BJ (cell line): ENCODE data around the gene SLAMF1. TPM values are rescaled to one million over a fixed set of nuclear protein-coding genes. Genes with fewer than 3 reads are reported as not detected.
"Not testable (repeated sequence)": the region's sequence is repeated elsewhere in the genome, so short reads cannot be mapped to it uniquely, and the experiment has no call there.

ENCODE experiments used
- CTCF ChIA-PET: fragments of 350-600 bp; formaldehyde crosslinking; extraction: SDS; loops from one replicate; lab custom pipeline; 2021; ENCODE audit warnings: antibody characterized with exemption, inconsistent platforms; lab: Yijun Ruan, JAX
- POLR2A ChIA-PET: fragments of 300-600 bp; sonication (Branson Sonifier 250); formaldehyde crosslinking; extraction: SDS; loops from one replicate; lab custom pipeline; 2021; ENCODE audit warnings: antibody characterized with exemption; lab: Charles Lee
- DNase-seq: peaks from one replicate; pipeline ENCODE4 v3.0.0-alpha.2; 2011; ENCODE audit warnings: low read depth
- H3K27me3 ChIP-seq: 2 replicates; pipeline ENCODE4 v1.6.0; 2011; ENCODE audit warnings: low read length; ENCODE audit not compliant: control insufficient read depth, insufficient read depth
- H3K36me3 ChIP-seq: 2 replicates; pipeline ENCODE4 v1.5.1; 2011; ENCODE audit warnings: low read length; ENCODE audit not compliant: control insufficient read depth, insufficient read depth
- H3K4me3 ChIP-seq: 2 replicates; pipeline ENCODE4 v1.5.1; 2011; ENCODE audit warnings: low read depth, mild to moderate bottlenecking, control low read depth, low read length
- polyA plus RNA-seq: library from polyadenylated mRNA; depleted of rRNA; stranded (reverse); fragments of >200 nt; gene quantifications from 2 replicates; pipeline ENCODE4 v1.2.3, GENCODE V29; 2011
- TF ChIP-seq, protein P1 (sequence below): IDR thresholded peaks from 2 replicates; pipeline ENCODE4 v1.5.1; 2011; ENCODE audit warnings: low read depth, mild to moderate bottlenecking, control low read depth, inconsistent platforms, low read length, moderate library complexity; ENCODE audit not compliant: insufficient read depth

The SLAMF1 gene
- polyA plus RNA-seq, 1 experiment = not detected

- ChIA-PET POLR2A (no interaction called here), CTCF (interaction anchor here (0.8 kb wide), 1 partner anchor 11 kb away, joined by 3 read pairs; no protein-coding TSS in a partner anchor)
- TF ChIP-seq, protein P1, sequence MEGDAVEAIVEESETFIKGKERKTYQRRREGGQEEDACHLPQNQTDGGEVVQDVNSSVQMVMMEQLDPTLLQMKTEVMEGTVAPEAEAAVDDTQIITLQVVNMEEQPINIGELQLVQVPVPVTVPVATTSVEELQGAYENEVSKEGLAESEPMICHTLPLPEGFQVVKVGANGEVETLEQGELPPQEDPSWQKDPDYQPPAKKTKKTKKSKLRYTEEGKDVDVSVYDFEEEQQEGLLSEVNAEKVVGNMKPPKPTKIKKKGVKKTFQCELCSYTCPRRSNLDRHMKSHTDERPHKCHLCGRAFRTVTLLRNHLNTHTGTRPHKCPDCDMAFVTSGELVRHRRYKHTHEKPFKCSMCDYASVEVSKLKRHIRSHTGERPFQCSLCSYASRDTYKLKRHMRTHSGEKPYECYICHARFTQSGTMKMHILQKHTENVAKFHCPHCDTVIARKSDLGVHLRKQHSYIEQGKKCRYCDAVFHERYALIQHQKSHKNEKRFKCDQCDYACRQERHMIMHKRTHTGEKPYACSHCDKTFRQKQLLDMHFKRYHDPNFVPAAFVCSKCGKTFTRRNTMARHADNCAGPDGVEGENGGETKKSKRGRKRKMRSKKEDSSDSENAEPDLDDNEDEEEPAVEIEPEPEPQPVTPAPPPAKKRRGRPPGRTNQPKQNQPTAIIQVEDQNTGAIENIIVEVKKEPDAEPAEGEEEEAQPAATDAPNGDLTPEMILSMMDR = no peak
- DNase-seq = no peak
- no peak overlapping the region for H3K4me3 ChIP-seq
- no peaks in the 10 kb centered on the region for H3K27me3 ChIP-seq
- H3K36me3 ChIP-seq = no peaks in the 10 kb centered on the region
Measured at GRCh38 chr1:160630523-160631451, 16.1 kb downstream of the SLAMF1 start.

GRCh38 chr1:160629286-160630210, 17.3 kb downstream of the SLAMF1 start:
- no peaks in the 10 kb centered on the region for H3K27me3 ChIP-seq
- POLR2A ChIA-PET = no interaction called here
- H3K4me3 ChIP-seq = no peak overlapping the region
- CTCF ChIA-PET = no interaction called here
- TF ChIP-seq, protein P1 = no peak
- H3K36me3 ChIP-seq = no peaks in the 10 kb centered on the region
- DNase-seq = no peak

- Histone ChIP-seq H3K4me3 (no peak overlapping the region), H3K27me3 (no peaks in the 10 kb centered on the region), H3K36me3 (no peaks in the 10 kb centered on the region)
- no peak for DNase-seq
- TF ChIP-seq, protein P1 = no peak
- ChIA-PET POLR2A (no interaction called here), CTCF (no interaction called here)
Measured at GRCh38 chr1:160628799-160629263, 18.0 kb downstream of the SLAMF1 start.

- POLR2A ChIA-PET = not testable (repeated sequence)
Measured at GRCh38 chr1:160627677-160628289, 19.1 kb downstream of the SLAMF1 start.

GRCh38 chr1:160626509-160627342, 20.1 kb downstream of the SLAMF1 start:
- ChIA-PET CTCF (no interaction called here), POLR2A (no interaction called here)
- H3K4me3 ChIP-seq = no peak overlapping the region
- DNase-seq = no peak
- H3K27me3 ChIP-seq = no peaks in the 10 kb centered on the region
- TF ChIP-seq, protein P1 = no peak
- no peaks in the 10 kb centered on the region for H3K36me3 ChIP-seq

More at GRCh38 chr1:160627677-160628289, 19.1 kb downstream of the SLAMF1 start:
- H3K27me3 ChIP-seq, H3K36me3 ChIP-seq, DNase-seq, H3K4me3 ChIP-seq, CTCF ChIA-PET: not testable (repeated sequence)
